Measurements from ENCODE around the gene CLEC6A.

DNA sequence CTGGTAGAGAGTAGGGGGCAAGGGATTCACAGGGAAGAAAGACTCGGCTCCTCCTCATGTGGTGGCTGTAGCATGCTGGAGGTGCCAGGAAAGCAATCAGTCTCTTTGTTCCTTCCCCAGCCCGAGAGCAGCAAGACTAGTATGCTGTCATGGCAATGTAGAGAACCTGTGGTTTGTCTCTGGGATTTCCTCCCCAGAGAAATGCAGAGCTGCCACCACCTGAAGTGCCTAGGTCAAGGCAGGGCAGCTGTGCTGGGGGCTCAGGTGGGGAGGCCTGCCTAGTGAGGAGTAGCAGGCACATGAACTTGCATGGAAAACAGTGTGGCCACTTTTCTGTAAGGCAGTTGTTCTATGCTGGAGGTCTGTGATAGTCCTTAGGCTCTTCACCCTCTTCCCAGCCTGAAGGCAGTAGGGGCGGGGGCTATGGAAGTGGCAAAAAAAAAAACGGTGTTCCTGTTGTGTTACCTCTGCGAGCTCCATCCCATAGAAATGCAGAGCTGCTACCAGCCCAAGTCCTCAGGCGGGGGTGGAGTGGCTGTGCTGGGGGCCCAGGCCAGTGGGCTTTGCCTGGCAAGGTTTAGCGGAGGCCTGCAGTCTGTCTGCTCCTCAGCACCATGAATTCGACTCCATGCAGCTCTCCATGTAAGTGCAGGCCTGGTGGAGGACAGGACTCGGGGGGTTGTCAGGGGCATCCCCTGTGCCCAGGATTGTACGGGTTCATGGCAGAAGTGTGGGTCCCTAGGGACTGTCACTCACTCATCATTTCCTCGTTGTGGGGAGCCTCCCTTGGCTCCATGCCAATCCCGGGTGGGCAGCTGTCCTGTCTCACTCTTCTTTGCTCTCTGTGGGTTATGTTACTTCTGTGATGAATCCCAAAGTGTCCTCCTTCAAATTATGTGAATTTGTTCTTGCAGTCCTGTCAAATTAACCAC lies 53.4 kb downstream of the CLEC6A start:
- TF ChIP-seq, protein P1, sequence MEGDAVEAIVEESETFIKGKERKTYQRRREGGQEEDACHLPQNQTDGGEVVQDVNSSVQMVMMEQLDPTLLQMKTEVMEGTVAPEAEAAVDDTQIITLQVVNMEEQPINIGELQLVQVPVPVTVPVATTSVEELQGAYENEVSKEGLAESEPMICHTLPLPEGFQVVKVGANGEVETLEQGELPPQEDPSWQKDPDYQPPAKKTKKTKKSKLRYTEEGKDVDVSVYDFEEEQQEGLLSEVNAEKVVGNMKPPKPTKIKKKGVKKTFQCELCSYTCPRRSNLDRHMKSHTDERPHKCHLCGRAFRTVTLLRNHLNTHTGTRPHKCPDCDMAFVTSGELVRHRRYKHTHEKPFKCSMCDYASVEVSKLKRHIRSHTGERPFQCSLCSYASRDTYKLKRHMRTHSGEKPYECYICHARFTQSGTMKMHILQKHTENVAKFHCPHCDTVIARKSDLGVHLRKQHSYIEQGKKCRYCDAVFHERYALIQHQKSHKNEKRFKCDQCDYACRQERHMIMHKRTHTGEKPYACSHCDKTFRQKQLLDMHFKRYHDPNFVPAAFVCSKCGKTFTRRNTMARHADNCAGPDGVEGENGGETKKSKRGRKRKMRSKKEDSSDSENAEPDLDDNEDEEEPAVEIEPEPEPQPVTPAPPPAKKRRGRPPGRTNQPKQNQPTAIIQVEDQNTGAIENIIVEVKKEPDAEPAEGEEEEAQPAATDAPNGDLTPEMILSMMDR (IDR thresholded peaks at IDR 0.05; ENCODE audit: borderline replicate concordance, extremely low read depth, low read length, poor library complexity, severe bottlenecking), result no peak
- no peak for TF ChIP-seq EZH2 (IDR thresholded peaks at IDR 0.05; ENCODE audit: borderline replicate concordance, low read depth, low read length, severe bottlenecking)

Data from DND-41 (cell line).